ENCODE results near the gene EPHB1. TPM values are rescaled to one million over a fixed set of nuclear protein-coding genes. Genes with fewer than 3 reads are reported as not detected.
A peak's percentile ranks its signal among the peaks of the same experiment; 100 is the strongest.

EPHB1 gene
- polyA plus RNA-seq, 6 donors from 2014 or later: not detected

DNA sequence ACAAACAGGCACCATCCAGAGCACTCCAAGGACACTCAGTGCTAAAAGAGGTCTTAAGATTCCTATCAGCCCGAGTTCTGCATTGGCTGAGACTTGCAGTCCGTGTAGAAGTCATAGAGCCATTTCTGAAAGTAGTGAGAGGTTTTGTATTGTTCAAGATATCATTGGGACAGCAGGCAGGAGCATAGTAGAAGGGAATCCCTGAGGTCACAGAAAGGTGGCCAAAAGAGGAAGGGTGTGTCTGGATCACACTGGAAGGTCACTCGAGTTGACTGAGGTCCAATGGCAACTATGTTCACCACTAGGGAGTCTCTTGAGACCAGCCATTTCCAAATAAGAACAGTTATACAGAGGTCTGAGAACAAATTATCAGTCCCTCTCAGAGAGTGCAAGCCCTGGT is 468.3 kb downstream of the EPHB1 start:
- Mint-ChIP-seq H3K9me3 (peaks cover under 1 to 12% (median 4%) of the 10 kb centered on the region in 7 donors), H3K36me3 (no peaks in the 10 kb centered on the region), H3K4me3 (no peak overlapping the region), H3K27ac (no peak overlapping the region), H3K27me3 (peaks cover 0 to 9% (median 0%) of the 10 kb centered on the region in 3 donors), H3K4me1 (no peaks in the 10 kb centered on the region)
- ATAC-seq (ENCODE audit: low read depth in 2 of 2): no peak
- DNase-seq: no peak

DNA sequence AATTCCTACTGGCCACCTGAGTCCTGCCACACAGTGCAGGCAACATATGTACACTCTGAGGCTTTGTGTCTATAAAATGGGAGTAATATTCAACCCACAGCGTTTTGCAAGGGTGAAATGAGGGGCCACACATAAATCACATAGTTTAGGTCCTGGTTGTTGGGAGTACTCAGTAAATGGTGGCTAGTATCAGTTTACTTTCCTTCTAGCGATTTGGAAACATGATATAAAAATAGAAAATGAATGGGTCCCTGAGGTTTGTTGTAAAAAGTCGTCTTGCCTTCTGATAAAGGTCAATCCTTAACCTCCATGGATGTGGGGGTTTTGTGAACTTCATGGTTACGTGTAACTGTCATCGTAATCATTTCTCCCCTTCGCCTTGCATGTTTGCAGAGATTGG is 472.4 kb downstream of the EPHB1 start:
- H3K4me3 Mint-ChIP-seq: no peak overlapping the region
- peaks cover 0 to 16% (median 5%) of the 10 kb centered on the region in 7 donors for H3K9me3 Mint-ChIP-seq
- ATAC-seq (ENCODE audit: low read depth in 2 of 2) (no peak), DNase-seq (no peak)
- no peaks in the 10 kb centered on the region for H3K4me1 Mint-ChIP-seq
- no peaks in the 10 kb centered on the region for H3K36me3 Mint-ChIP-seq
- H3K27me3 Mint-ChIP-seq: peaks cover 0 to 8% (median 0%) of the 10 kb centered on the region in 3 donors
- H3K27ac Mint-ChIP-seq: no peak overlapping the region

DNA sequence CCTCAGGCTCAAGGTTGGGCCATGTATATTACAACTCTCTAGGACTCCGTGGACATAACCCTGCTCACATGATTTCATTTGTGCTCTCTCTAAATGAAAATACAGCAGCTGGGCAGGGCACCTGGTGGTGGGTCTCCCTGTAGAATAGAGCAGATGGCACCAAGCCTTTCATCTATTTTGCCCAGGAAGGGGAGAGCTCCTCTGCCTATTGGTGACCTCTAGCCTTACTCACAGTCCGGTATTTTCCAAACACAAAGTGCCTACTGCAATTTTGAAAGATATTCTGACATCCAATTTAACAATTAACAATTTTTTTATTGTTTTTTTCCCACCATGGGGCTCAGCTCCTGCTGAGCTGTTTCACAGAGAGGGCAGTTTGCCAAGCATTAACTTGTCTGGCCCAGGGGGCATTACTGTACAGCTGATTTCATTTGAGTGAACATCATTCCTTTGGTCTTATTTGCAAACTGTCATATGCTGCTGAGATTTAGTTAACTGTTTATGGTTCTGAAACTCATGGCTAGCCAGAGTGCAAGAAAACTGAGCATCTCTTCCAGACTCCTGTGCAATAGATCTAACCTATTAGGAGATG is 474.0 kb downstream of the EPHB1 start:
- ATAC-seq (ENCODE audit: low read depth in 2 of 2) (no peak), DNase-seq (no peak)
- Mint-ChIP-seq H3K27me3 (no peaks in the 10 kb centered on the region), H3K27ac (no peak overlapping the region), H3K4me3 (no peak overlapping the region), H3K4me1 (no peaks in the 10 kb centered on the region), H3K9me3 (peaks cover 0 to 11% (median 5%) of the 10 kb centered on the region in 7 donors), H3K36me3 (no peaks in the 10 kb centered on the region)

GRCh38 chr3:135271177-135272025 is 476.3 kb downstream of the EPHB1 start:
- DNase-seq (no peak), ATAC-seq (ENCODE audit: low read depth in 2 of 2) (no peak)
- Mint-ChIP-seq H3K27me3 (no peaks in the 10 kb centered on the region), H3K4me3 (peak overlapping the region in 1 of 8 donors; percentile 4), H3K27ac (peak overlapping the region in 1 of 6 donors; percentile 14), H3K9me3 (peaks cover 0 to 4% (median 3%) of the 10 kb centered on the region in 7 donors), H3K4me1 (no peaks in the 10 kb centered on the region), H3K36me3 (no peaks in the 10 kb centered on the region)

GRCh38 chr3:135272026-135272669 is 477.1 kb downstream of the EPHB1 start:
- H3K36me3 Mint-ChIP-seq: no peaks in the 10 kb centered on the region
- H3K4me1 Mint-ChIP-seq: no peaks in the 10 kb centered on the region

GRCh38 chr3:135292162-135292561 is 497.1 kb downstream of the EPHB1 start:
- Mint-ChIP-seq H3K9me3 (peaks cover 0 to 18% (median 3%) of the 10 kb centered on the region in 7 donors), H3K36me3 (no peaks in the 10 kb centered on the region), H3K4me1 (no peaks in the 10 kb centered on the region), H3K27me3 (no peaks in the 10 kb centered on the region), H3K4me3 (no peak overlapping the region), H3K27ac (no peak overlapping the region)
- ATAC-seq (ENCODE audit: low read depth in 2 of 2) (no peak), DNase-seq (no peak)

More at GRCh38 chr3:135272026-135272669, 477.1 kb downstream of the EPHB1 start:
- Mint-ChIP-seq H3K9me3 (peaks cover 0 to 5% (median 3%) of the 10 kb centered on the region in 7 donors), H3K27ac (no peak overlapping the region), H3K4me3 (no peak overlapping the region), H3K27me3 (no peaks in the 10 kb centered on the region)
- ATAC-seq (ENCODE audit: low read depth in 2 of 2) (no peak), DNase-seq (no peak)

DNA sequence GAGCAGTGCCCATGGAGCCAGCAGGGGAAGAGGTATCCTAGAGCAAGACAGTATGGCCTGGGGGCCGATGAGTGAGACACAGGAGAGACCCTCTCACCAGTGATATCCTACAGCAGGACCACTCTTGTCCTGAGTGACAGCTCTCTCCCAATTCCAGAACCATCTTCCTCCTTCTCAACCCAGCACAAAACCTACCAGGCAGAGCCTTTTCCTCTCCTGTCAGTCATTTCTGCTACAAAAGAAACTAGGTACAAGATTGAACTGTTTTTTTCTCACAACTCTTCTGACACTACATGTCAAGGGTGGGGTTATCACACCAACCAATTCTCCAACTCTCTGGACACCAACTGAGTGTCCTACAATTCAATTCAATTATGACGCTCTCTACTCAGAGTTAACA is 506.6 kb downstream of the EPHB1 start:
- H3K36me3 Mint-ChIP-seq: no peaks in the 10 kb centered on the region
- H3K4me1 Mint-ChIP-seq: no peaks in the 10 kb centered on the region
- peaks cover 0 to 10% (median 3%) of the 10 kb centered on the region in 7 donors for H3K9me3 Mint-ChIP-seq
- no peak overlapping the region for H3K4me3 Mint-ChIP-seq
- no peak for ATAC-seq (ENCODE audit: low read depth in 2 of 2)
- H3K27me3 Mint-ChIP-seq: no peaks in the 10 kb centered on the region
- H3K27ac Mint-ChIP-seq: no peak overlapping the region
- no peak for DNase-seq

DNA sequence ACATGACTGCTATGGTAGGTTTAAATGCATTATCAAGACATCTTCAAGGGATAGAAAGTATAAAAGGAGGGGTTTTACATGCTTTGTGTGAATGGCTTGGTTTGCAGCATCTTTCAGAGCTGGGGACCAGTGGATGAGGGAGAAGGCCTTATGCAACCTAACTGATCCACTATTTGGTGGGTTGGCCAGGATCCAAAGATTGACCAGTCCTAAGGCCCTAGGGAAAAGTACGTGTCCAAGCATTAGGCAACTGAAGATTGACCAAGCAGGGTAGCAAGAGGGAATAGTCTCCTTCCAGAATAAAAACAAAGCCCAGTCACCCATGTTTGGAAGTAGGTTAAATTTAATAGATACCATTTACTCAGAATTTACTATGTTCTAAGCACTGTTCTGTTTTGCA is 509.3 kb downstream of the EPHB1 start:
- Mint-ChIP-seq H3K27ac (no peak overlapping the region), H3K36me3 (no peaks in the 10 kb centered on the region), H3K4me1 (no peaks in the 10 kb centered on the region), H3K9me3 (peaks cover 0 to 10% (median 3%) of the 10 kb centered on the region in 7 donors), H3K27me3 (no peaks in the 10 kb centered on the region), H3K4me3 (no peak overlapping the region)
- no peak for ATAC-seq (ENCODE audit: low read depth in 2 of 2)
- no peak for DNase-seq

Other genes with a start within 250 kb of the EPHB1 start
- gene KY, start 144.2 kb upstream of the EPHB1 start, polyA plus RNA-seq (ENCODE audit: low read depth in 6 of 6): not detected

Data from naive B cell (primary cell).